Loucy (cell line): Measurements from ENCODE around the gene LONP1.
"Not testable (repeated sequence)": the region's sequence is repeated elsewhere in the genome, so short reads cannot be mapped to it uniquely, and the experiment has no call there.

Experiments used
- EZH2phosphoT487 ChIP-seq: fragments of 200-600 bp; IDR thresholded peaks from 2 replicates; pipeline ENCODE4 v1.6.1; 2018; ENCODE audit warnings: antibody characterized with exemption, mild to moderate bottlenecking, moderate library complexity, borderline replicate concordance
- TF ChIP-seq, protein P1 (sequence below): fragments of 200-600 bp; sonication (generic); conservative IDR thresholded peaks from 2 replicates; pipeline ENCODE4 v1.5.1; 2014; ENCODE audit warnings: mild to moderate bottlenecking, antibody characterized with exemption, low read length

DNA sequence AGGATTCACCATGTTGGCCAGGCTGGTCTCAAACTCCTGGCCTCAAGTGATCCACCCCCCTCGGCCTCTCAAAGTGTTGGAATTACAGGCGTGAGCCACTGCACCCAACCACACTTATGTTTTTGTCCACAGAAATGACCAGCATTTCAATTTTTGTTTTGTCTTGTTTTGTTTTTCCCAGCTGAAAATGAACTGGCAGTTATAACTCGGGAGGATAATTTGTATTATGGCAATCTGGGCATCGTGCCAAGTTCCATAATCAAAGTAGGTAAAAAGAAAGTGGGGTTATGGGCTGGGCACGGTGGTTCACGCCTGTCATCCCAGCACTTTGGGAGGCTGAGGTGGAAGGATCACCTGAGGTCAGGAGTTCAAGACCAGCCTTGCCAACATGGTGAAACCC is 29.0 kb upstream of the LONP1 start:
- TF ChIP-seq, protein P1, sequence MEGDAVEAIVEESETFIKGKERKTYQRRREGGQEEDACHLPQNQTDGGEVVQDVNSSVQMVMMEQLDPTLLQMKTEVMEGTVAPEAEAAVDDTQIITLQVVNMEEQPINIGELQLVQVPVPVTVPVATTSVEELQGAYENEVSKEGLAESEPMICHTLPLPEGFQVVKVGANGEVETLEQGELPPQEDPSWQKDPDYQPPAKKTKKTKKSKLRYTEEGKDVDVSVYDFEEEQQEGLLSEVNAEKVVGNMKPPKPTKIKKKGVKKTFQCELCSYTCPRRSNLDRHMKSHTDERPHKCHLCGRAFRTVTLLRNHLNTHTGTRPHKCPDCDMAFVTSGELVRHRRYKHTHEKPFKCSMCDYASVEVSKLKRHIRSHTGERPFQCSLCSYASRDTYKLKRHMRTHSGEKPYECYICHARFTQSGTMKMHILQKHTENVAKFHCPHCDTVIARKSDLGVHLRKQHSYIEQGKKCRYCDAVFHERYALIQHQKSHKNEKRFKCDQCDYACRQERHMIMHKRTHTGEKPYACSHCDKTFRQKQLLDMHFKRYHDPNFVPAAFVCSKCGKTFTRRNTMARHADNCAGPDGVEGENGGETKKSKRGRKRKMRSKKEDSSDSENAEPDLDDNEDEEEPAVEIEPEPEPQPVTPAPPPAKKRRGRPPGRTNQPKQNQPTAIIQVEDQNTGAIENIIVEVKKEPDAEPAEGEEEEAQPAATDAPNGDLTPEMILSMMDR = not testable (repeated sequence)
- TF ChIP-seq EZH2phosphoT487 = not testable (repeated sequence)
